HepG2 (cell line): ENCODE results near the gene PTPDC1. TPM values are rescaled to one million over a fixed set of nuclear protein-coding genes. Genes with fewer than 3 reads are reported as not detected.

ENCODE experiments used
- ATAC-seq: fragments of 200-7000 bp; cut with Tn5 transposase; 3 replicates; pipeline ENCODE4 v1.9.1; 2020; ENCODE audit warnings: mild to moderate bottlenecking, moderate library complexity
- BruUV-seq: library from RNA; stranded (reverse); fragments of 400-500 nt; replicated peaks from 2 replicates; lab custom pipeline; 2021; lab: Mats Ljungman, UMichigan
- CTCF ChIA-PET: fragments of 300-600 bp; formaldehyde crosslinking; extraction: SDS; loops from one replicate; lab custom pipeline; 2021; ENCODE audit warnings: low total read pairs, inconsistent platforms, low intra/inter-chr PET ratio; lab: Yijun Ruan, JAX
- POLR2A ChIA-PET: fragments of 350-600 bp; sonication (Branson Sonifier 250); formaldehyde crosslinking; loops from one replicate; lab custom pipeline; 2020; ENCODE audit warnings: antibody characterized with exemption, inconsistent platforms; lab: Yijun Ruan, JAX
- DNase-seq: peaks from one replicate; pipeline ENCODE4 v3.0.0-alpha.2; 2015; ENCODE audit warnings: low spot score
- FAIRE-seq: peaks from 3 replicates; lab custom pipeline; 2011; peaks lifted over from hg19 to GRCh38; lab: Jason Lieb, UNC
- H2AFZ ChIP-seq: one replicate; pipeline ENCODE4 v1.6.1; 2011; ENCODE audit warnings: low read length, inconsistent platforms
- H3K27ac ChIP-seq: fragments of 300-600 bp; 3 replicates; pipeline ENCODE4 v1.8.0; 2011; ENCODE audit warnings: mixed run types, mild to moderate bottlenecking, mixed read lengths, low read length, inconsistent platforms; ENCODE audit not compliant: insufficient read depth; ENCODE audit errors: extremely low read length
- H3K27me3 ChIP-seq, 2 experiments: fragments of 200-600 bp in 1 of 2; 2 replicates in 1 of 2; 3 replicates in 1 of 2; pipeline versions ENCODE4 v1.6.0 to v1.8.0; 2011; ENCODE audit warnings: low read length in 2 of 2, mild to moderate bottlenecking in 2 of 2, moderate library complexity in 2 of 2, inconsistent platforms in 1 of 2; ENCODE audit not compliant: insufficient read depth in 2 of 2, control insufficient read depth in 1 of 2
- H3K36me3 ChIP-seq, 2 experiments: fragments of 200-600 bp in 1 of 2; replicated peaks in 1 of 2; 2 replicates in 1 of 2; 3 replicates in 1 of 2; pipeline versions ENCODE4 v1.5.1 to v1.8.0; 2011; ENCODE audit warnings: low read length in 2 of 2, inconsistent platforms in 1 of 2; ENCODE audit not compliant: insufficient read depth in 2 of 2, control insufficient read depth in 1 of 2
- H3K4me1 ChIP-seq: 2 replicates; pipeline ENCODE4 v1.5.1; 2012; ENCODE audit warnings: low read length, inconsistent platforms; ENCODE audit not compliant: insufficient read depth
- H3K4me2 ChIP-seq: 2 replicates; pipeline ENCODE4 v1.6.0; 2011; ENCODE audit warnings: low read depth, low read length, inconsistent platforms
- H3K4me3 ChIP-seq, 3 experiments: fragments of 200-600 bp in 1 of 3; sonication (generic), shearing (Covaris generic) in 1 of 3; replicated peaks in 1 of 3; 2 replicates each; pipeline ENCODE4 v1.5.1; 2011 to 2016; ENCODE audit warnings: low read length in 3 of 3, inconsistent platforms in 2 of 3, low read depth in 2 of 3, mild to moderate bottlenecking in 2 of 3, control low read depth in 1 of 3, mixed read lengths in 1 of 3; ENCODE audit not compliant: insufficient read depth in 1 of 3
- H3K79me2 ChIP-seq: one replicate; pipeline ENCODE4 v1.6.1; 2011; ENCODE audit warnings: low read length, inconsistent platforms; ENCODE audit not compliant: insufficient read depth
- H3K9ac ChIP-seq: 2 replicates; pipeline ENCODE4 v1.6.0; 2011; ENCODE audit warnings: mild to moderate bottlenecking, low read depth, low read length, inconsistent platforms; ENCODE audit not compliant: insufficient read depth
- H3K9me3 ChIP-seq: 2 replicates; pipeline ENCODE4 v1.5.1; 2012; ENCODE audit warnings: mild to moderate bottlenecking, low read length
- H4K20me1 ChIP-seq: 2 replicates; pipeline ENCODE4 v1.6.0; 2011; ENCODE audit warnings: inconsistent platforms, mild to moderate bottlenecking, low read length, moderate library complexity; ENCODE audit not compliant: insufficient read depth
- ATF1 ChIP-seq: IDR thresholded peaks from 2 replicates; pipeline ENCODE4 v1.6.1; 2016; ENCODE audit warnings: mild to moderate bottlenecking, control low read depth
- BORCS8-MEF2B ChIP-seq: sonication (generic); formaldehyde crosslinking; IDR thresholded peaks from 2 replicates; pipeline ENCODE4 v1.8.0; 2022; ENCODE audit warnings: mild to moderate bottlenecking, missing genetic modification reagents
- CBX1 ChIP-seq: IDR thresholded peaks from one replicate; pipeline ENCODE4 v1.6.1; 2016; ENCODE audit warnings: antibody characterized with exemption, low read depth
- CCDC6 ChIP-seq: sonication (generic); formaldehyde crosslinking; IDR thresholded peaks from 2 replicates; pipeline ENCODE4 v1.8.1; 2022; ENCODE audit warnings: mild to moderate bottlenecking, missing genetic modification reagents, moderate library complexity
- JDP2 ChIP-seq: sonication (generic); formaldehyde crosslinking; IDR thresholded peaks from 2 replicates; pipeline ENCODE4 v1.8.1; 2022; ENCODE audit warnings: missing genetic modification reagents, borderline replicate concordance
- NRL ChIP-seq: sonication (generic); formaldehyde crosslinking; IDR thresholded peaks from 2 replicates; pipeline ENCODE4 v1.5.0; 2020; ENCODE audit warnings: missing genetic modification reagents, mild to moderate bottlenecking, moderate library complexity, borderline replicate concordance
- TCF7 ChIP-seq: sonication (generic); IDR thresholded peaks from 2 replicates; pipeline ENCODE4 v1.6.1; 2016; ENCODE audit warnings: antibody characterized with exemption, low read depth
- ZNF329 ChIP-seq: sonication (generic); formaldehyde crosslinking; IDR thresholded peaks from 2 replicates; pipeline ENCODE4 v1.9.0; 2021; ENCODE audit warnings: low read depth, mild to moderate bottlenecking, missing genetic modification reagents
- WGBS: methylation state at CpG from one replicate; pipeline ENCODE4 v1.1.6; 2017; ENCODE audit warnings: low lambda C conversion rate; 5-methylcytosine and 5-hydroxymethylcytosine counted together
- in situ Hi-C: cut with HindIII; loops from 2 replicates; pipeline ENCODE4 v1.10.0; 2017; ENCODE audit warnings: low pct_unique_long_range_greater_than_20kb; ENCODE audit not compliant: extremely low pct_ligation_motif_present
- intact Hi-C: fragments of 100-400 bp; cut with micrococcal nuclease; formaldehyde crosslinking; loops from one replicate; pipeline ENCODE4 v1.10.0; 2022; ENCODE audit not compliant: unreplicated experiment
- polyA plus RNA-seq, 8 experiments: library from polyadenylated mRNA; depleted of rRNA in 3 of 8; stranded (reverse) in 7 of 8; unstranded in 1 of 8; fragments of >200 nt; fragmentation: Illumina TruSeq in 4 of 8; extraction: Trizol in 4 of 8; gene quantifications; 2 replicates each; pipeline versions ENCODE4 v1.2.1 to v1.2.3, GENCODE V29; 2011 to 2016; ENCODE audit warnings: low read depth in 4 of 8, missing spikeins in 1 of 8, mixed read lengths in 1 of 8; ENCODE audit not compliant: insufficient read depth in 1 of 8
- total RNA-seq, 5 experiments: library from RNA; depleted of rRNA; stranded (reverse); fragments of >200 nt; fragmentation: Illumina TruSeq; extraction: Trizol; gene quantifications; 2 replicates each; pipeline ENCODE4 v1.2.3, GENCODE V29; 2016; ENCODE audit warnings: low read depth in 1 of 5
- TF ChIP-seq, protein P1 (sequence below): sonication (generic); formaldehyde crosslinking; IDR thresholded peaks from 2 replicates; pipeline ENCODE4 v1.5.1; 2020; ENCODE audit warnings: missing genetic modification reagents, mild to moderate bottlenecking, borderline replicate concordance
- TF ChIP-seq, protein P2 (sequence below): sonication (generic); formaldehyde crosslinking; IDR thresholded peaks from 2 replicates; pipeline ENCODE4 v1.4.0; 2020; ENCODE audit warnings: missing genetic modification reagents, mild to moderate bottlenecking, borderline replicate concordance
- TF ChIP-seq, protein P3 (sequence below): sonication (generic); formaldehyde crosslinking; IDR thresholded peaks from 2 replicates; pipeline ENCODE4 v1.4.0; 2020; ENCODE audit warnings: missing genetic modification reagents
- TF ChIP-seq, protein P4 (sequence below): sonication (generic); formaldehyde crosslinking; IDR thresholded peaks from 2 replicates; pipeline ENCODE4 v1.4.0; 2020; ENCODE audit warnings: missing genetic modification reagents
- TF ChIP-seq, protein P5 (sequence below): sonication (generic); formaldehyde crosslinking; IDR thresholded peaks from 2 replicates; pipeline ENCODE4 v1.8.0; 2022; ENCODE audit warnings: missing genetic modification reagents, mild to moderate bottlenecking, moderate library complexity, borderline replicate concordance

PTPDC1 gene
- total and polyA plus RNA-seq, 2 of the 13 experiments (the other 11 are each of a cell fraction or from before 2014, with no cell fraction given) = 6.1 to 8.6 TPM

DNA sequence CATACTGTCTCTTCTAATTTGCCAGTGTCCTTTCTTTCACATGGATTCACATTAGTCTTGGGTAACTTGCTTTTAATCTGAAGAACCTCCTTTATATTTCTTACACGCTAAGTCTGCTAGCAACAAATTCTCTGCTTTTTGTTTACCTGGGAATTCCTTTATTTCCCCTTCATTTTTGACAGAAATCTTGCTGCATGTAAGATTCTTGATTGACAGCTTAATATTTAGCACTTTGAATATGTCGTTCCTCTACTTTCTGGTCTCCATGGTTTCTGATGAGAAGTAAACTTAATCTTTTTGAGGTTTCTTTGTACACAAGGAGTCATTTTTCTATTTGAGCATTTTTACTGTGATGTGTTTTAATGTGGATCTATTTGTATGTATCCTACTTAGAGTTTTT, 6.2 kb upstream of the PTPDC1 start:
- no peaks in the 10 kb centered on the region for H3K9me3 ChIP-seq
- BruUV-seq = no TSS peak
- H3K27me3 ChIP-seq = no peaks in the 10 kb centered on the region
- no peak overlapping the region for H3K4me3 ChIP-seq
- FAIRE-seq (no peak), DNase-seq (no peak), ATAC-seq (no peak)
- H4K20me1 ChIP-seq = no peaks in the 10 kb centered on the region
- no peaks in the 10 kb centered on the region for H3K79me2 ChIP-seq
- no peaks in the 10 kb centered on the region; a peak in 1 of 5 replicates for H3K36me3 ChIP-seq
- intact Hi-C loops = no loop called here
- H3K4me2 ChIP-seq = no peak overlapping the region
- in situ Hi-C loops = no loop called here
- H2AFZ ChIP-seq = no peak overlapping the region
- H3K4me1 ChIP-seq = peaks cover 18% of the 10 kb centered on the region
- H3K27ac ChIP-seq = no peak overlapping the region
- POLR2A ChIA-PET = no interaction called here
- 72% methylated on average over 2 of the region's 2 CpGs for WGBS
- H3K9ac ChIP-seq = no peak overlapping the region
- CTCF ChIA-PET = no interaction called here
- TF ChIP-seq, protein P1, sequence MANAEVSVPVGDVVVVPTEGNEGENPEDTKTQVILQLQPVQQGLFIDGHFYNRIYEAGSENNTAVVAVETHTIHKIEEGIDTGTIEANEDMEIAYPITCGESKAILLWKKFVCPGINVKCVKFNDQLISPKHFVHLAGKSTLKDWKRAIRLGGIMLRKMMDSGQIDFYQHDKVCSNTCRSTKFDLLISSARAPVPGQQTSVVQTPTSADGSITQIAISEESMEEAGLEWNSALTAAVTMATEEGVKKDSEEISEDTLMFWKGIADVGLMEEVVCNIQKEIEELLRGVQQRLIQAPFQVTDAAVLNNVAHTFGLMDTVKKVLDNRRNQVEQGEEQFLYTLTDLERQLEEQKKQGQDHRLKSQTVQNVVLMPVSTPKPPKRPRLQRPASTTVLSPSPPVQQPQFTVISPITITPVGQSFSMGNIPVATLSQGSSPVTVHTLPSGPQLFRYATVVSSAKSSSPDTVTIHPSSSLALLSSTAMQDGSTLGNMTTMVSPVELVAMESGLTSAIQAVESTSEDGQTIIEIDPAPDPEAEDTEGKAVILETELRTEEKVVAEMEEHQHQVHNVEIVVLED = no peak
- TF ChIP-seq CCDC6 (CRISPR knock-in tag) (no peak), TCF7 (no peak), CBX1 (no peak), ATF1 (CRISPR knock-in tag) (no peak), NRL (CRISPR knock-in tag) (no peak), BORCS8-MEF2B (CRISPR knock-in tag) (no peak), JDP2 (CRISPR knock-in tag) (no peak), ZNF329 (CRISPR knock-in tag) (no peak)
- TF ChIP-seq, protein P2, sequence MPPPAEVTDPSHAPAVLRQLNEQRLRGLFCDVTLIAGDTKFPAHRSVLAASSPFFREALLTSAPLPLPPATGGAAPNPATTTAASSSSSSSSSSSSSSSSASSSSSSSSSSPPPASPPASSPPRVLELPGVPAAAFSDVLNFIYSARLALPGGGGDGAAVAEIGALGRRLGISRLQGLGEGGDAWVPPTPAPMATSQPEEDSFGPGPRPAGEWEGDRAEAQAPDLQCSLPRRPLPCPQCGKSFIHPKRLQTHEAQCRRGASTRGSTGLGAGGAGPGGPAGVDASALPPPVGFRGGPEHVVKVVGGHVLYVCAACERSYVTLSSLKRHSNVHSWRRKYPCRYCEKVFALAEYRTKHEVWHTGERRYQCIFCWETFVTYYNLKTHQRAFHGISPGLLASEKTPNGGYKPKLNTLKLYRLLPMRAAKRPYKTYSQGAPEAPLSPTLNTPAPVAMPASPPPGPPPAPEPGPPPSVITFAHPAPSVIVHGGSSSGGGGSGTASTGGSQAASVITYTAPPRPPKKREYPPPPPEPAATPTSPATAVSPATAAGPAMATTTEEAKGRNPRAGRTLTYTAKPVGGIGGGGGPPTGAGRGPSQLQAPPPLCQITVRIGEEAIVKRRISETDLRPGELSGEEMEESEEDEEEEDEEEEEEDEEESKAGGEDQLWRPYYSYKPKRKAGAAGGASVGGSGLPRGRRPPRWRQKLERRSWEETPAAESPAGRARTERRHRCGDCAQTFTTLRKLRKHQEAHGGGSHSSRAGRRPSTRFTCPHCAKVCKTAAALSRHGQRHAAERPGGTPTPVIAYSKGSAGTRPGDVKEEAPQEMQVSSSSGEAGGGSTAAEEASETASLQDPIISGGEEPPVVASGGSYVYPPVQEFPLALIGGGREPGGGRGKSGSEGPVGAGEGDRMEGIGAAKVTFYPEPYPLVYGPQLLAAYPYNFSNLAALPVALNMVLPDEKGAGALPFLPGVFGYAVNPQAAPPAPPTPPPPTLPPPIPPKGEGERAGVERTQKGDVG (CRISPR knock-in tag) = no peak
- TF ChIP-seq, protein P3, sequence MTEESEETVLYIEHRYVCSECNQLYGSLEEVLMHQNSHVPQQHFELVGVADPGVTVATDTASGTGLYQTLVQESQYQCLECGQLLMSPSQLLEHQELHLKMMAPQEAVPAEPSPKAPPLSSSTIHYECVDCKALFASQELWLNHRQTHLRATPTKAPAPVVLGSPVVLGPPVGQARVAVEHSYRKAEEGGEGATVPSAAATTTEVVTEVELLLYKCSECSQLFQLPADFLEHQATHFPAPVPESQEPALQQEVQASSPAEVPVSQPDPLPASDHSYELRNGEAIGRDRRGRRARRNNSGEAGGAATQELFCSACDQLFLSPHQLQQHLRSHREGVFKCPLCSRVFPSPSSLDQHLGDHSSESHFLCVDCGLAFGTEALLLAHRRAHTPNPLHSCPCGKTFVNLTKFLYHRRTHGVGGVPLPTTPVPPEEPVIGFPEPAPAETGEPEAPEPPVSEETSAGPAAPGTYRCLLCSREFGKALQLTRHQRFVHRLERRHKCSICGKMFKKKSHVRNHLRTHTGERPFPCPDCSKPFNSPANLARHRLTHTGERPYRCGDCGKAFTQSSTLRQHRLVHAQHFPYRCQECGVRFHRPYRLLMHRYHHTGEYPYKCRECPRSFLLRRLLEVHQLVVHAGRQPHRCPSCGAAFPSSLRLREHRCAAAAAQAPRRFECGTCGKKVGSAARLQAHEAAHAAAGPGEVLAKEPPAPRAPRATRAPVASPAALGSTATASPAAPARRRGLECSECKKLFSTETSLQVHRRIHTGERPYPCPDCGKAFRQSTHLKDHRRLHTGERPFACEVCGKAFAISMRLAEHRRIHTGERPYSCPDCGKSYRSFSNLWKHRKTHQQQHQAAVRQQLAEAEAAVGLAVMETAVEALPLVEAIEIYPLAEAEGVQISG (CRISPR knock-in tag) = no peak
- TF ChIP-seq, protein P4, sequence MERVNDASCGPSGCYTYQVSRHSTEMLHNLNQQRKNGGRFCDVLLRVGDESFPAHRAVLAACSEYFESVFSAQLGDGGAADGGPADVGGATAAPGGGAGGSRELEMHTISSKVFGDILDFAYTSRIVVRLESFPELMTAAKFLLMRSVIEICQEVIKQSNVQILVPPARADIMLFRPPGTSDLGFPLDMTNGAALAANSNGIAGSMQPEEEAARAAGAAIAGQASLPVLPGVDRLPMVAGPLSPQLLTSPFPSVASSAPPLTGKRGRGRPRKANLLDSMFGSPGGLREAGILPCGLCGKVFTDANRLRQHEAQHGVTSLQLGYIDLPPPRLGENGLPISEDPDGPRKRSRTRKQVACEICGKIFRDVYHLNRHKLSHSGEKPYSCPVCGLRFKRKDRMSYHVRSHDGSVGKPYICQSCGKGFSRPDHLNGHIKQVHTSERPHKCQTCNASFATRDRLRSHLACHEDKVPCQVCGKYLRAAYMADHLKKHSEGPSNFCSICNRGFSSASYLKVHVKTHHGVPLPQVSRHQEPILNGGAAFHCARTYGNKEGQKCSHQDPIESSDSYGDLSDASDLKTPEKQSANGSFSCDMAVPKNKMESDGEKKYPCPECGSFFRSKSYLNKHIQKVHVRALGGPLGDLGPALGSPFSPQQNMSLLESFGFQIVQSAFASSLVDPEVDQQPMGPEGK (CRISPR knock-in tag) = no peak
- TF ChIP-seq, protein P5, sequence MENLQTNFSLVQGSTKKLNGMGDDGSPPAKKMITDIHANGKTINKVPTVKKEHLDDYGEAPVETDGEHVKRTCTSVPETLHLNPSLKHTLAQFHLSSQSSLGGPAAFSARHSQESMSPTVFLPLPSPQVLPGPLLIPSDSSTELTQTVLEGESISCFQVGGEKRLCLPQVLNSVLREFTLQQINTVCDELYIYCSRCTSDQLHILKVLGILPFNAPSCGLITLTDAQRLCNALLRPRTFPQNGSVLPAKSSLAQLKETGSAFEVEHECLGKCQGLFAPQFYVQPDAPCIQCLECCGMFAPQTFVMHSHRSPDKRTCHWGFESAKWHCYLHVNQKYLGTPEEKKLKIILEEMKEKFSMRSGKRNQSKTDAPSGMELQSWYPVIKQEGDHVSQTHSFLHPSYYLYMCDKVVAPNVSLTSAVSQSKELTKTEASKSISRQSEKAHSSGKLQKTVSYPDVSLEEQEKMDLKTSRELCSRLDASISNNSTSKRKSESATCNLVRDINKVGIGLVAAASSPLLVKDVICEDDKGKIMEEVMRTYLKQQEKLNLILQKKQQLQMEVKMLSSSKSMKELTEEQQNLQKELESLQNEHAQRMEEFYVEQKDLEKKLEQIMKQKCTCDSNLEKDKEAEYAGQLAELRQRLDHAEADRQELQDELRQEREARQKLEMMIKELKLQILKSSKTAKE (CRISPR knock-in tag) = no peak
